Activated naive CD8-positive, alpha-beta T cell (primary cell): ENCODE measurements around the gene POLRMT.
A peak's percentile ranks its signal among the peaks of the same experiment; 100 is the strongest.

Experiments
- H3K27ac Mint-ChIP-seq: one replicate; pipeline ENCODE4 v1.8.0; 2021; ENCODE audit warnings: mixed read lengths
- H3K27me3 Mint-ChIP-seq: one replicate; pipeline ENCODE4 v1.8.0; 2021; ENCODE audit warnings: mixed read lengths
- H3K36me3 Mint-ChIP-seq: one replicate; pipeline ENCODE4 v1.8.0; 2021; ENCODE audit warnings: mixed read lengths
- H3K4me1 Mint-ChIP-seq: one replicate; pipeline ENCODE4 v1.8.0; 2021; ENCODE audit warnings: low read depth, mixed read lengths
- H3K4me3 Mint-ChIP-seq: one replicate; pipeline ENCODE4 v1.8.0; 2021; ENCODE audit warnings: mild to moderate bottlenecking, mixed read lengths
- H3K9me3 Mint-ChIP-seq: one replicate; pipeline ENCODE4 v1.8.0; 2021; ENCODE audit warnings: low read depth, mixed read lengths

The POLRMT gene

GRCh38 chr19:581399-582111, 51.8 kb downstream of the POLRMT start:
- Mint-ChIP-seq H3K27ac (no peak overlapping the region), H3K9me3 (no peaks in the 10 kb centered on the region), H3K4me1 (peaks cover 7% of the 10 kb centered on the region), H3K36me3 (no peaks in the 10 kb centered on the region), H3K27me3 (no peaks in the 10 kb centered on the region), H3K4me3 (no peak overlapping the region)

- H3K4me3 Mint-ChIP-seq = no peak overlapping the region
- no peaks in the 10 kb centered on the region for H3K36me3 Mint-ChIP-seq
- H3K4me1 Mint-ChIP-seq = peaks cover 10% of the 10 kb centered on the region
- H3K9me3 Mint-ChIP-seq = no peaks in the 10 kb centered on the region
- no peaks in the 10 kb centered on the region for H3K27me3 Mint-ChIP-seq
- no peak overlapping the region for H3K27ac Mint-ChIP-seq
Measured at GRCh38 chr19:580274-580835, 53.0 kb downstream of the POLRMT start.

- H3K27ac Mint-ChIP-seq = no peak overlapping the region
- no peaks in the 10 kb centered on the region for H3K27me3 Mint-ChIP-seq
- H3K4me3 Mint-ChIP-seq = no peak overlapping the region
- no peaks in the 10 kb centered on the region for H3K9me3 Mint-ChIP-seq
- peaks cover 14% of the 10 kb centered on the region for H3K4me1 Mint-ChIP-seq
- H3K36me3 Mint-ChIP-seq = no peaks in the 10 kb centered on the region
Measured at GRCh38 chr19:579842-580155, 53.5 kb downstream of the POLRMT start.

GRCh38 chr19:579111-579841, 54.1 kb downstream of the POLRMT start:
- H3K4me3 Mint-ChIP-seq = no peak overlapping the region
- no peaks in the 10 kb centered on the region for H3K36me3 Mint-ChIP-seq

GRCh38 chr19:577439-578392, 55.6 kb downstream of the POLRMT start:
- peaks cover 19% of the 10 kb centered on the region for H3K4me1 Mint-ChIP-seq
- H3K27ac Mint-ChIP-seq = no peak overlapping the region
- no peaks in the 10 kb centered on the region for H3K36me3 Mint-ChIP-seq
- no peak overlapping the region for H3K4me3 Mint-ChIP-seq
- no peaks in the 10 kb centered on the region for H3K9me3 Mint-ChIP-seq
- H3K27me3 Mint-ChIP-seq = no peaks in the 10 kb centered on the region

More at GRCh38 chr19:579111-579841, 54.1 kb downstream of the POLRMT start:
- no peaks in the 10 kb centered on the region for H3K9me3 Mint-ChIP-seq
- no peak overlapping the region for H3K27ac Mint-ChIP-seq
- no peaks in the 10 kb centered on the region for H3K27me3 Mint-ChIP-seq
- H3K4me1 Mint-ChIP-seq = peaks cover 18% of the 10 kb centered on the region

GRCh38 chr19:576768-577438, 56.4 kb downstream of the POLRMT start:
- Mint-ChIP-seq H3K36me3 (no peaks in the 10 kb centered on the region), H3K9me3 (no peaks in the 10 kb centered on the region), H3K27me3 (no peaks in the 10 kb centered on the region), H3K27ac (no peak overlapping the region), H3K4me3 (no peak overlapping the region), H3K4me1 (peaks cover 21% of the 10 kb centered on the region)

- H3K27me3 Mint-ChIP-seq = no peaks in the 10 kb centered on the region
- no peaks in the 10 kb centered on the region for H3K9me3 Mint-ChIP-seq
- no peak overlapping the region for H3K27ac Mint-ChIP-seq
- H3K4me1 Mint-ChIP-seq = peaks cover 28% of the 10 kb centered on the region
- H3K4me3 Mint-ChIP-seq = peak overlapping the region; percentile 88
- no peaks in the 10 kb centered on the region for H3K36me3 Mint-ChIP-seq
Measured at GRCh38 chr19:575527-576506, 57.5 kb downstream of the POLRMT start.

- no peaks in the 10 kb centered on the region for H3K36me3 Mint-ChIP-seq
- H3K27ac Mint-ChIP-seq = no peak overlapping the region
- peak overlapping the region; percentile 88 for H3K4me3 Mint-ChIP-seq
- peaks cover 29% of the 10 kb centered on the region for H3K4me1 Mint-ChIP-seq
- H3K27me3 Mint-ChIP-seq = no peaks in the 10 kb centered on the region
- no peaks in the 10 kb centered on the region for H3K9me3 Mint-ChIP-seq
Measured at GRCh38 chr19:574658-575526, 58.4 kb downstream of the POLRMT start.

- H3K4me3 Mint-ChIP-seq = peak overlapping the region; percentile 88
- H3K27me3 Mint-ChIP-seq = no peaks in the 10 kb centered on the region
- H3K36me3 Mint-ChIP-seq = no peaks in the 10 kb centered on the region
- peak overlapping the region; percentile 58 for H3K27ac Mint-ChIP-seq
- peaks cover 33% of the 10 kb centered on the region for H3K4me1 Mint-ChIP-seq
- no peaks in the 10 kb centered on the region for H3K9me3 Mint-ChIP-seq
Measured at GRCh38 chr19:573519-573825, 59.9 kb downstream of the POLRMT start.

- peak overlapping the region; percentile 89 for H3K4me3 Mint-ChIP-seq
- peaks cover 33% of the 10 kb centered on the region for H3K4me1 Mint-ChIP-seq
- peak overlapping the region; percentile 58 for H3K27ac Mint-ChIP-seq
- no peaks in the 10 kb centered on the region for H3K36me3 Mint-ChIP-seq
- H3K27me3 Mint-ChIP-seq = no peaks in the 10 kb centered on the region
- H3K9me3 Mint-ChIP-seq = no peaks in the 10 kb centered on the region
Measured at GRCh38 chr19:572743-573518, 60.4 kb downstream of the POLRMT start.

- Mint-ChIP-seq H3K4me3 (peak within 1 kb of the TSS; percentile 95), H3K27ac (peak within 1 kb of the TSS; percentile 93), H3K36me3 (no peaks in the 10 kb centered on the region), H3K9me3 (no peaks in the 10 kb centered on the region), H3K27me3 (no peaks in the 10 kb centered on the region), H3K4me1 (peaks cover 33% of the 10 kb centered on the region)
Measured at GRCh38 chr19:572140-572742, 61.1 kb downstream of the POLRMT start, which contains the start of gene BSG. BSG (plus strand) TSS chr19:572596; CDS start chr19:572635, 39 bp downstream.

GRCh38 chr19:571566-571974, 61.8 kb downstream of the POLRMT start:
- no peaks in the 10 kb centered on the region for H3K27me3 Mint-ChIP-seq
- H3K27ac Mint-ChIP-seq = peak overlapping the region; percentile 93
- no peaks in the 10 kb centered on the region for H3K36me3 Mint-ChIP-seq
- H3K4me1 Mint-ChIP-seq = peaks cover 30% of the 10 kb centered on the region
- no peaks in the 10 kb centered on the region for H3K9me3 Mint-ChIP-seq
- peak overlapping the region; percentile 95 for H3K4me3 Mint-ChIP-seq
